ENCODE results near the gene CABLES2.

Gene CABLES2, protein sequence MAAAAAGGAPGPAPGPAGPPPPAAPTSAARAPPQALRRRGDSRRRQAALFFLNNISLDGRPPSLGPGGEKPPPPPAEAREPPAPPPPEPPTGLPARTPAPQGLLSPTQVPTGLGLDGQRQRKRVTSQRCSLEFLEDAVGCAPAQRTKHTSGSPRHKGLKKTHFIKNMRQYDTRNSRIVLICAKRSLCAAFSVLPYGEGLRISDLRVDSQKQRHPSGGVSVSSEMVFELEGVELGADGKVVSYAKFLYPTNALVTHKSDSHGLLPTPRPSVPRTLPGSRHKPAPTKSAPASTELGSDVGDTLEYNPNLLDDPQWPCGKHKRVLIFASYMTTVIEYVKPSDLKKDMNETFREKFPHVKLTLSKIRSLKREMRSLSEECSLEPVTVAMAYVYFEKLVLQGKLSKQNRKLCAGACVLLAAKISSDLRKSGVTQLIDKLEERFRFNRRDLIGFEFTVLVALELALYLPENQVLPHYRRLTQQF

GRCh38 chr20:62407221-62407992, at the start of gene CABLES2:
CABLES2 (minus strand) TSS chr20:62407285; CDS start chr20:62407276, 9 bp downstream.
- DNase-seq (ENCODE audit: low read depth, low spot score): no peak

GRCh38 chr20:62455929-62456328, 48.8 kb upstream of the CABLES2 start:
- DNase-seq (ENCODE audit: low read depth, low spot score): no peak

DNA sequence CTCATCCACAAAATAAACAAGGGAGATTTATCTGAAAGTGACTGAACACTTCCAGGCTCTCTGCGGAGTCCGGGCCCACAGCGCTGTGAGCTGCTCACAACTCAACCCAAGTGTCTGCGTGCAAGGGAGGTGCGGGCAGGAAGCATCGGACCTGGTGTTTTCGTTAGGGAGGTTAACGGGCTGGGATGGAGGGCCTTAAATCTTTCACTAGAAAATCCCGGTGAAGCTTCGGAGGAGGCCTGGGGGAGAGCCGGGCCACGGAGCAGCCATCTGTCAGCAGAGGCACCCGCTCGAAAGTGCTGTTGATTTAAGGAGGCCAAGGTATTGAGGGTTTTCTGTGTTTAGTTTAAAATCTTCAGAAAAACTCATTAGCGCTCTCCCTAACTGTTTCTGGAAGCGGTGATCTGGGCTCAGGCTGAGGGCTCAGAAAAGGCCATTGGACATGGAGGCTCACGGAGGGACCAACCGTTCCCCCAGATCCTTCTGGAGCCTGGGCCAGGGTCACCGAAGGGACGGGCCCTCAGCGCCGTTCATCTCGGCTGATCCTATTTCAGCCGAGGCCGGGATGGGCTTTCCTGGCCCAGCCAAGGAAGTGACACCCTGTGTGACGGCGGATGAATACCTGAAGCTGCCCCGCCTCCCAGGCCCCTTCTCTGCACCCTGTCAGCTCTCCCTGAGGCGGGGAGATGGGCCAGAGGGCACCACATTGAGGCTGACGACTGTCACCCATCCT, 48.0 kb upstream of the CABLES2 start:
- DNase-seq (ENCODE audit: low read depth, low spot score): no peak

DNA sequence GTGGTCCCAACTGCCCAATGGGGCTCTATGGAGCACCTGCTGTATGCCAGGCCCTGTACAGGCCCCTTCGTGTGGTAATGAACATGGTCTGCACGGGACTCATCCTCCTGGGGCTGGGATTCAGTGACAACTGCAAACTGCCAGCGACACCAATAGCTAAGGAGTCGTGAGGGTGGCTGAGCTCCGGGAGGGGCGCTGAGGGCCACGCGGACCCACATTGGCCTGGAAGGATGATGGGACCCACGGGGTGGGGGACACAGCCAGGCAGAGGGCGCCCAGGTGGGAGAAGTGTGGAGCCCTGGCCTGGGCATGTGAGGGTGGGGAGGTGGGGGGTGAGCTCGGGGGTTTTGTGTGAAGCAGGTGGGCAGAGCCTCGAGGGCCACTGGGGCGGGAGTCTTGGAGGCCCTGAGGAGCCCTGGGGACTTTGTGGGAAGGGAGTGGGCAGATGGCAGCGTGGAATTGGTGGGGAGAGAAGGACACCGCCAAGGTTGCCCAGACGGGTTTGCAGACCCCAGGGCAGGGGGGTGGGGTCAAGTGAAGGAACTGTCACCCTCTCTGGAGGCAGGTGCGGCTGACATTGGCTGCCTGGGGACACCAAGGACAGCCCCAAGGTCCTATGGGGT, 46.2 kb upstream of the CABLES2 start:
- no peak for DNase-seq (ENCODE audit: low read depth, low spot score)

DNA sequence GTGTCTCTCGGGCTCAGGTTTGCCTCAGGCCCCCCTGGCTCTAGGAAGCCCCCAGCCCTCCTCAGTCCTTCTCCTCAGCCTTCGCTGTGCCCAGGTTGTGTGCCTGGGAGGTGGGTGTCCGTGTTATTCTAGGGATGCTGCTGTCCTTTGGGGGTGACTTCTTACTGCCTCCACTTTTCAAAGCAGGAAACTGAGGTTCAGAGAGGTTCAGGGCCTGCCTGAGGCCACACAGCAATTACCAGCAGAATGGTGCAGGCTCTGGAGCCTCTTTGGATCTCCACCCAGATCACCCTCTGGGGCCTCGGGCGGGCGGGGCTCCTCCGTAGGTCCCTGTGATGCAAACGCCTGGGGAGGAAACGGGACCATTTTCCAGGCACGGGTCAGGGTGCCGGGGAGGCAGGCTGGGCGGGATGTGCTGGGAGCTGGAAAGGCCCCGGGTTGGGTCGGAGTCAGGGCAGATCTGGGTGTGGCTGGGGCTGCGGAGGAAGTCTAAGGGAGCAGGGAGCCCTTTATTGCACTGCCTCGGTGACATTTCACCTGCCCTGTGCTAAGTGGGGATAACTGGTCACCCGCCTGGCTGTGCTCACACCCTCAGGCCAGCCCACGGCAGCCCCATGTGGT, 45.5 kb upstream of the CABLES2 start:
- no peak for DNase-seq (ENCODE audit: low read depth, low spot score)

GRCh38 chr20:62451970-62452369, 44.9 kb upstream of the CABLES2 start:
- DNase-seq (ENCODE audit: low read depth, low spot score): no peak

DNA sequence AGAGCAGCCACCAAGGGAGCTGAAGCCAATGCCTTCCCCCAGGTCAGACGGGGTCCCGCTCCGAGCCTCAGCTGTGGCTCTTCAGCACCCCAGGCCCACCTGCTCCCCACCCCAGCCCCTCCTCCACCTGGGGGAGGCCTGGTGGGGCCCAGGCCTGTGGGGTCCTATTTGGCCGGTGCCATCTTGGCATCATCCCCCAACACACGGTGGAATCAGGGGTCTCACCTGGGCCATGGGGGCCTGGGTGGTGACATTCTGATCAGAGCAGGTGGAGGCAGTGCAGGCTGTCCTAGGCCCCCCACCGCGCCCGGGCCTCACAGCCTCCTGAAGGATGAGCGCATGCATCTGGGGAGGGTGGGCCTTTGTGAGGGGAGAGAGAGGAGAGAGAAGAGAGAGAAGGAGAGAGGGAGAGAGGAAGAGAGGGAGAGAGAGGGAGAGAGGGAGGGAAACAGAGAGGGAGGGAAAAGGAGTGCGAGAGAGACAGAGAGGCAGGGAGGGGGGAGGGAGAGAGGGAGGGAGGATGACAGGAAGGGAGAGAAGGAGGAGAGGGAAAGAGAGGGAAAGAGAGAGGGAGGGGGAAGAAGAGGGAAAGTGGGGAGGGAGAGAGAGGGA, 44.2 kb upstream of the CABLES2 start:
- DNase-seq (ENCODE audit: low read depth, low spot score): no peak

GRCh38 chr20:62449951-62450691, 43.0 kb upstream of the CABLES2 start:
- DNase-seq (ENCODE audit: low read depth, low spot score): no peak

DNA sequence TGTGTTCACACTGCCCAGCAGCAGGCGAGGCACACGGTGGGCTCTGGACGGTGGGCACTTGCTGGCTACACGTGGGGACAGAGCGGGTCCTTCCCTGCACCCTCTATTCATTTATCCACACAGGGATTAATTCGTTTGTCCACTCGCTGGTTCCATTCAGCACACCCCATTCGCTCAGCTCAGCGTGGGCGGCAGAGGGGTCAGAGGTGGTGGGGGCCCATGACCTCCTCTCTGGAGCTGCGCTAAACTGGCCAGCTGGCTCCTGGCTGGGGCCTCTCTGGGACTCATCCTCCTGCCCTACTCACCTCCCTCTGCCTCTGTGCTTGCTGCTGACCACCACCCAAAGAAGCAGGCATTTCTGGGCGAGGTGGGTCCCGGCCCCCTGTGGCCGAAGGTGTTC, 41.7 kb upstream of the CABLES2 start:
- no peak for DNase-seq (ENCODE audit: low read depth, low spot score)

DNA sequence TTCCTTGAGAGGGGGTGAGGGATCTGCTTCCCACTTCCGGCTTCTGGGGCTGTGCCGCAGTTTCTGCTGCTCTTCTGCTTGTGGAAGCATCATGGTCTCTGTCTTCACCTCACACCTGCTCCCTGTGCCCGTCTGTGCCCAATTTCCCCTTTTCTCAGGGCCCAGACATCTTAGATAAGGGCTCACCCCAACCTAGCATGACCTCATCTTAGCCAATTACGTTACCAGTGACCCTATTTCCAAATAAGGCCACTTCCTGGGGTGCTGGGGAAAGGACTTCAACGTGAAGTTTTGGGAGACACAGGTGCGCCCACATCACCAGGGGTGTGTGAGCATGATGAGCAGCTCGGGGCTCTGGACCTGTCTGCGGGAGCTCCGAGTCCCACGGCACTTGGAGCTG, 41.0 kb upstream of the CABLES2 start:
- no peak for DNase-seq (ENCODE audit: low read depth, low spot score)

DNA sequence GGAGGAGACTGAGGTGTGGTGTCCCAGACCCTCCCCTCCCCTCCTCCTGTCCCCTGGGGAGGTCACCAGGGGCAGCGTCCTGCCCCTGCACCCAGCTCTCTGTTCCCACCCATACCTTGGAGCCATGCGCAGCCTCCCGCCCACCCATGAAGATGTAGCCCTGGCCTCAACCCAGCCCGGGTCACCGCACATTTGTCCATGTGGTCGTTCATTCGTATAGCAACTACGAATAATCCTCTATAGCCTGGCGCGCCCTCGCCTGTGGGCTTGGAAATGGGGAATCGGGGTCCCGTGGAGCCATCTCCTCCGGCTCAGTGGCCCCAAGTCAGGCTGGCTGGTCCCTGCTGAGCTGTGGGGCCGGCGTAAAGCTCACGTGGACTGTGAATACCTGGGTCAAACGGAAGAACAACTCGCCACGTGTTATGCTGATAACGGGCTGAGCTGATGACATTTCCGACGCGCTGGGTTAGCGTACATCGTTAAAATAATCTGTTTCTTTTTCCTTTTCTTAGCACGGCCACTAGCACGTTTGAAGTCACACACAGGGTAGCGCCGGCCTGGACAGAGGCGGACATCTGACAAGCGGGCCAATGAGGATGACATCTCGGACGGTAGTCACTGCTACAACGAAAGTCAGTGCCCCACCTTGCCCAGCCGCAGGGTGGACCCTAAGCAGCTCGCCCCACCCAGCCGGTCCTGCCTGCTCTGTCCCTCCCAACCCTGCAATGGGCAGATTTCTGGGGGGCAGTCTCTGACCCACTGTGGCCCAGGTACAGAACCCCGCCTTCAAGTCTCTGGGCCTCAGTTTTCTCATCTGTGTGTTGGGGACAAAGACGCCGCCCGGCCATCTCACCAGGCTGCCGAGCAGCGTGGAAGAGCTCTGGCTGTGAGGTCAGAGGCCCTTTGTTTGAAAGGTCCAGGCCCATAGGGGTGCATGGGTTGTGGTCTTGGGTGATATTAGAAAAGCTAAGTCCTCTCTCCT, 40.1 kb upstream of the CABLES2 start:
- no peak for DNase-seq (ENCODE audit: low read depth, low spot score)

DNA sequence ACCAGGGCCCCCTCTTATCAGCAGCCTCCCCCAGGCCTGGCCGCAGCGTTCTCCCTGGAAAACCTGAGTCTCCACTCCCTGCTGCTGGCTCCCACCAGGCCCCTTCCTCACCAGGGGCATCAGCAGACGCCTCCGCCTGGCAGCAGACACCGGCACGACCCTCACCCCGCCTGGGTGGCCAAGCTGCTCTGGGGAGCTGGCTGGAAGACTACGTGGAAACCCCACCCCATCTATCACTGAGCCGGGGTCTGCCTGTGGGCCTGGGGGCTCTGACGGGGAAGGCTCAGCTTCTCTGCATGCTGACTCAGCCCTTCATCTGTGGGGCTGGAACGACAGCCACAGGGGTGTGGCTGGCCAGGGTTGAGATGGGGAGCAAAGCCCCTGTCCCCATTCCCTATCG, 39.4 kb upstream of the CABLES2 start:
- no peak for DNase-seq (ENCODE audit: low read depth, low spot score)

DNA sequence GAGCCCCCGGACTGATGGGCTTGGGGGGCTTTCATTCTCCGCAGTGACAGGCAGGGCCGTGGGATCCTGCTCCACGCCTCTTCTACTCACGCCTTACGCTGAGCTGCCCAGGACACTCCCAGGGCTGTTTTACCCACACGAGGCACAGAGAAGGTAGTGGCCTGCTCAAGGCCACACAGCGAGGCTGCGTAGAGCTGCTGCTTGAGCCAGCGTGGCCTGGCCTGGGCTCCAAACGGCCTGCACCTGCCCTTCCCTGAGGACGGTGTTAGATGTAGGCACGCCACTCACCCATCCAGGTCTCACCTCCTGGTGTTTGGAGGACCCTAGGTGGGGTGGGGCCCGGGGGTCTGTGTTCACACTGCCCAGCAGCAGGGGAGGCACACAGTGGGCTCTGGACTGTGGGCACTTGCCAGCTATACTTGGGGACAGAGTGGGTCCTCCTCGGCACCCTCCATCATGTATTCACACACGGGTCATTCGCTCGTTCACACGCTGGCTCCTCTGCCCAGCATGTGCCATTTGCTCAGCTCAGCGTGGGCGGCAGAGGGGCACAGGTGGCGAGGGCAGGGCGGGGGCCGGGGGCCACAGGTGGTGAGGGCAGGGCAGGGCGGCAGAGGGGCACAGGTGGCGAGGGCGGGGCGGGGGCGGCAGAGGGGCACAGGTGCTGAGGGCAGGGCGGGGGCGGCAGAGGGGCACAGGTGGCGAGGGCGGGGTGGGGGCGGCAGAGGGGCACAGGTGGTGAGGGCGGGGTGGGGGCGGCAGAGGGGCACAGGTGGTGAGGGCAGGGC, 38.7 kb upstream of the CABLES2 start:
- no peak for DNase-seq (ENCODE audit: low read depth, low spot score)

DNA sequence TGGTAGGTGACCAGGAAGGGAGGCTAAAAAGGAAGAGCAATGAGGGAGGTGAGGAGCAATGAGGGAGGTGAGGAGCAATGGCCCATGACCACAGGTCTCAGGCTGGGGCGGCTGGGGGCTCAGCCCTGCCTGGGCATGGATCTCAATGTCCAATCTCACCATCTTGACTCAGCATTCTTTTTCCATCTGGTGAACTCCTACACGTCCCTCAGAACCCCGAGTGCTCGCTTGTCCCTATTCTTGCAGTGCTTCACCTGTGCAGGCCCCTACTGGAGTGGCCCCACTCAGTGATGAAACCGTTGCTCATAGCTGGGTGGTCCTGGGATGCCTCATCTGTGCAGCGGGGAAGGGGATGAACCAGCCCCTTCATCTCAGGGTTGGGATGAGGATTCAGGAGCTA, 37.2 kb upstream of the CABLES2 start:
- no peak for DNase-seq (ENCODE audit: low read depth, low spot score)

GRCh38 chr20:62441987-62442539, 35.0 kb upstream of the CABLES2 start:
- no peak for DNase-seq (ENCODE audit: low read depth, low spot score)

DNA sequence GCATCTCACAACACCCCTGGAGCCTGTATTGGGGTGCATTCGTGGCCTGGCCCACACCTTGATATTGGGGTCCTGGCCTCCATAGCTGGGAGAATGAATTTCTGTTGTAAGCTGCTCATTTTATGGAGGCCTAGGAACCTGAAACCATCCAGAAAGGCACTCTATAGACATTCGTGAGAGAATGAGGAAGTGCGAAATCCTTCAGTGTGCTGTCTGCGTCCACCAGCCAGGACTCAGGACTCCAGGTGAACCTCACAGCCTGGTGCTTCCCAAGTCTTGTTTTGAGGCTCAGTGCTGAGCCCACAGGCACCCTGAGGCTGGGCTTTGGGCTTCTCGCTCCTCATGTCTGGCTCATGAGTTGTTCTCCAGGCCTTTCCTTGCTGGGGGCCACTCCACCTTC, 32.1 kb upstream of the CABLES2 start:
- DNase-seq (ENCODE audit: low read depth, low spot score): no peak

DNA sequence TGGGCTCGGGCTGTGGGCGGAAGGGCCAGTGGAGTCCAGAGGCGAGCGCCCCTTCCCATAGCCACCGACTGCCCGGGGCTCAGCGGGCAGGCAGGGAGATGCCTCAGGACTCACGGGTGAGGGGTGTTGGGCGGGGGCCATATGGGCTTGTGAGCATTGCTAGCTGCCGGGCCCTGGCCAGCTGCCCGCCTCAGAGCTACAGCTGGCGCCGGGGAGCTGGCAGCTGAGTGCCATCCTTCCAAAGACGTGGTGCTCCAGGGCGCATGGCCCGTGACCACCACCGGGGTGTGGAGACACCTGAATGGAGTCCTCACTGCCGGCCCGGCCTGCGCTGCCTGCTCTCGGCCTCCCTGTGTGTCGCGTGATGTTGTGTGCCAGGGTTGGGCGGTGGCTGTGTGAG, 30.8 kb upstream of the CABLES2 start:
- DNase-seq (ENCODE audit: low read depth, low spot score): no peak

GRCh38 chr20:62437496-62437895, 30.4 kb upstream of the CABLES2 start:
- DNase-seq (ENCODE audit: low read depth, low spot score): no peak
